Adrenal gland (tissue), 5 donors: Measurements from ENCODE around the gene TOM1L1.

Experiments
- CTCF ChIP-seq, 6 experiments: fragments of 450-650 bp in 4 of 6; fragments of 200-600 bp in 2 of 6; sonication (generic) in 1 of 6; IDR thresholded peaks; 1 replicate in 5 of 6; 2 replicates in 1 of 6; pipeline versions ENCODE4 v1.5.1 to v1.8.0; 2016 to 2021; ENCODE audit warnings: antibody characterized with exemption in 6 of 6, mild to moderate bottlenecking in 2 of 6, moderate library complexity in 1 of 6
- POLR2A ChIP-seq, 2 donors: fragments of 450-650 bp; IDR thresholded peaks; one replicate each; pipeline ENCODE4 v1.6.1; 2017; ENCODE audit warnings: antibody characterized with exemption in 2 of 2, mild to moderate bottlenecking in 2 of 2, moderate library complexity in 1 of 2
- donor health status: DM: no; HTN: no; CAD: no.

- no peak for TF ChIP-seq CTCF (IDR thresholded peaks at IDR 0.05)
- TF ChIP-seq POLR2A (IDR thresholded peaks at IDR 0.05), result no peak
Measured at GRCh38 chr17:54990118-54990517, 89.5 kb downstream of the TOM1L1 start.
